ENCODE measurements around the gene SMIM31.

SMIM31 gene

DNA sequence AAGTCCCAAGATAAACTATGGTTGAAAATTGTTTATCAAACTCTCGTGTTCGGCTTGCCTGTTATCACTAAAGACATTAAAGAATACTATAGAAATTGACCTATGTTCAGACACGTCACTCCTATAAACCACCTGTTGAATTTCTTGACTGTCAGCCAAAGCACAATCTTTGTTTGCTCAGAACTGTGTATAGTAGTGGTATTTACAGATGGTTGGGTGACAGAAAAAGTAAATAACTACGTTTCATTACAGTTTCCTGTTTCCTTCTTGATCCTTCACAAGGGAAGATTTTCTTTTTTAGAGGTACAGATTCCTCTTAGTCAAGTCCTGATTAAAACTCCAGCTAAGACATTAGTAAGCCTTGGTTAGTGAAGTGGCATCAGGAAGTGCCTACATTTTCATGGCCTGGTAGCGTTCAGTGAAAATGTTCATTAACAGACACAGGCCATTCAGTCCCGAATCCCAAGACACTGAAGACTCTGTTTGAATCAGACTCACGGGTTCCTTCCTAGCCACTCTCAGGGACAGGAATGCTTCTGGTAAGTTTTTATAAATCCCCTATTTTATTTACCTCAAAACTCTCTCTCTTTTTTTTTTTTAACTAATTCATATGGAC is at the start of gene SMIM31:
SMIM31 (plus strand) TSS at position 259 of the 616 bp plus-strand sequence. CDS start 16,313 bp downstream, outside the sequence.
- no peak for DNase-seq

GRCh38 chr4:164706675-164707074 is 47.3 kb upstream of the SMIM31 start:
- DNase-seq = no peak

- DNase-seq = peak in 3 of 58 donors; percentile 2 to 5 (median 2)
Observed at GRCh38 chr4:164716901-164717300, 37.0 kb upstream of the SMIM31 start.

GRCh38 chr4:164718827-164719226 is 35.1 kb upstream of the SMIM31 start:
- DNase-seq = no peak

GRCh38 chr4:164725066-164725465 is 28.9 kb upstream of the SMIM31 start:
- DNase-seq = no peak

GRCh38 chr4:164730705-164731393 is 23.1 kb upstream of the SMIM31 start:
- DNase-seq = no peak

GRCh38 chr4:164731827-164732474 is 22.0 kb upstream of the SMIM31 start:
- peak in 48 of 58 donors; percentile 1 to 74 (median 17) for DNase-seq

DNA sequence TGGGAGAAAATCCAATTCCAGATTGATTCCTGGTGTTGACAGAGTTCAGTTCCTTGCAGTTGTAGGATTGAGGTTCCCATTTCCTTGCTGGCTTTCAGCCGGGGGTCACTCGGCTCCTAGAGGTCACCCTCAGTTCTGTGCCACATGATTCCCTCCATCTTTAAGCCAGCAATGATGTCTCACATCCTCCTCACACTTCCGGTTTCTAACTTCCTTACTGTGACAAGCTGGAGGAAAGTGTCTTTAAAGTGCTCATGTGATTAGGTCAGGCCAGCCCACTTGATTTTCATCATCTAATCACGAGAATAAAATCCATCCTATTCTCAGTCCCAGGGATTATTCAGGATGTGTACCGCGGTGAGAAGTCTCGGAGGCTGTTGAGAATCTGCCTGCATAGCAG is 19.4 kb upstream of the SMIM31 start:
- no peak for DNase-seq

GRCh38 chr4:164748375-164748774 is 5.6 kb upstream of the SMIM31 start:
- DNase-seq = no peak

- no peak for DNase-seq
Observed at GRCh38 chr4:164755432-164755831, 1.5 kb downstream of the SMIM31 start.

- DNase-seq = no peak
Observed at GRCh38 chr4:164756686-164757085, 2.8 kb downstream of the SMIM31 start.

DNA sequence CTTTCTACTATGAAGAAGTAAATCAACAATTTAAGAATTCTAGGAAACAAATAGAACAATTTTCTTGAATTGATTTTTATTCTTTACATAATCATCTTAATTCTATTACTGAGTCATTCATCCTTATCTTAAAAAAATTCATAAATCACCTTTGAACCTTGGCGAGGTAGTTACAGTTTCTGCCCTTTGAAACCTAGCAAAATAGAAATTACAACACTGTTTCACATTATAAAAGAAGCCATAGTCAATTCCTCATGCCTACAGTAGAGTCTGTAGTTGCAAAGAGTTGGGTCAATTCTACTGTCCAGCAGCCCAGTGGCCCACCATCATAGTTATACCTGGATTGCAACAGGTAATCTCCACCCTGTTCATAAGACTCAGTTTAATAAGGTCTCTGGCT is 7.3 kb downstream of the SMIM31 start:
- no peak for DNase-seq

DNA sequence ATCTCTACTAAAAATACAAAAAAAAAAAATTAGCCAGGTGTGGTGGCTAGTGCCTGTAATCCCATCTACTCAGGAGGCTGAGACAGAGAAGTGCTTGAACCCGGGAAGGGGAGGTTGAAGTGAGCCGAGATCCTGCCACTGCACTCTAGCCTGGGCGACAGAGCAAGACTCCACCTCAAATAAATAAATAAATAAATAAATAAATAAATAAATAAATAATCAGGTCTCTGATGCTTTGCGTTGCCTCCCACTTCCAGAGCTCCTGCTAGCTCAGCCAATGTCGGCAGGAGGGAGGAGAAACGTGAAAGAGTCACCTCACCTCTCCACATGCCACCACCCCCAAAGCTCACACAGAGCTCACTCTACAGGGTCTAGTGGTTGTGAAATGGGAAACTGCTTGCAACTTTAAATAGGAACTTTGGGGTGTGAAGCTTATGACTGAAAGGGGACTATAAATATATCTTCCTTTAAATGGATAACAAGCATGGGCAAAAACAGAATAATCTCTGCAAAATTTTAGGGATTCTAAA is 7.9 kb downstream of the SMIM31 start:
- no peak for DNase-seq

GRCh38 chr4:164765096-164765495 is 11.2 kb downstream of the SMIM31 start:
- DNase-seq = no peak

GRCh38 chr4:164765833-164766232 is 11.9 kb downstream of the SMIM31 start:
- DNase-seq = no peak

DNA sequence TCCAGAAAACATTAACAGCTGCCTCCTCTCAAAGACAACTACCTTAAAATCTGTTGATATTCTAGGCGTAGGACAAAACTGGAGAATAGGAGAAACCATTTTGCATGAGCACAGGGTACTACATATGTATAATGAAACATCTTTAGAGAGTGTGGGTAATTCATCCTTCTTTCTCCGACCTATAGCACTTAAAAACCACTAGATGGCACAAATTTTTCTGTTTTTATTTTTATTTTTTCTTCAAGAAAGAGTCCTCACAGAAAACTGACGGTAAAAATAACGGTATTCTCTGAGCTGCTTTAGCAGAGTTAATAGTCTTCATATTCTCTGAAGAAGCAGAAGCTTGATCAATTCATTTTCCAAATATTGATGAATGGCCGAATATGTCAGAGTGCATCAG is 14.6 kb downstream of the SMIM31 start:
- DNase-seq = no peak

DNA sequence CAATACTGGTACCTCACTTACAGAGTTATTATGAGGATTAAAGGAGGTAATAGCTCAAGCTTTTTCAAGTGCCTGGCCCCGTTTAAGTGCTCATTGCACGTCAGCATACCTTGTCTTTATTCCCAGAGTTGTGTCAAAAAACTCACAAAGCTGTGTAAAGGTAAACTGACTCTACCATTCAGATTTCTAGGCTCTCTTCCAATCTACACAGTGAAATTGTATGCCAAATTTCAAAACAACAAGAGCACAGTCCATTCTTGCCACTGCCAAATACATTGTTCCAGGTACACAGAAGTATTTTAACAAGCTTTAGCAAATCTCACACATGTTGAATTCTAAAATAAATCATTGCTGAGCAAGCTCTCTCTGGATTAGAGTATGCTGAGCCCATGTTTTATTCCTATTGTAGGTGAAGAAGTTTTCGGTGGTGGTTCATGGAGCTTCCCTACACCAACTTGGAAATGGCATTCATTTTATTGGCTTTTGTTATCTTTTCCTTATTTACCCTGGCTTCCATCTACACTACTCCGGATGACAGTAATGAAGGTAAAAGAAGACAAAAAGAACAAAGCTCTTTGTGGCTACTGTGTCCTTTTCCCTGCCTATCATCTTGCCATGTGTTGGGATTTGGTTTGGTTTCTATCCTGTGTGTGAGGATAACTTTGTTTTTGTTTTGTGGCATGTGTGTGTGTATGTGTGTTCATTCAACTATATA is 16.2 kb downstream of the SMIM31 start:
- DNase-seq = no peak

- DNase-seq = no peak
Observed at GRCh38 chr4:164771088-164771487, 17.2 kb downstream of the SMIM31 start.

DNA sequence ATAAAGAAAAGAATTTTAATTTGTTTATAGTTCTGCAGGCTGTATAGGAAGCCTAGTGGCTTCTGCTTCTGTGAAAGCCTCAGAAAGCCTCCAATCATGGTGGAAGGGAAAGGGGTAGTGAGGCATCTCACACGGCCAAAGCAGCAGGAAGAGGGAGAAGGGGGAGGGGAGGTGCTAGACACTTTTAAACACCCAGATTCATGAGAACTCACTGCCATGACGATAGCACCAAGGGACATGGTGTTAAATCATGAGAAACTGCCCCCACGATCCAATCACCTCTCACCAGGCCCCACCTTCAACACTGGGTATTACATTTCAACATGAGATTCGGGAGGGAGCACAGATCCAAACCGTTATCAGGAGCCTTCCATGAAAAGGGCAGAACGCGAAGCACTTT is 18.1 kb downstream of the SMIM31 start:
- no peak for DNase-seq

- no peak for DNase-seq
Observed at GRCh38 chr4:164779080-164779479, 25.1 kb downstream of the SMIM31 start.

DNA sequence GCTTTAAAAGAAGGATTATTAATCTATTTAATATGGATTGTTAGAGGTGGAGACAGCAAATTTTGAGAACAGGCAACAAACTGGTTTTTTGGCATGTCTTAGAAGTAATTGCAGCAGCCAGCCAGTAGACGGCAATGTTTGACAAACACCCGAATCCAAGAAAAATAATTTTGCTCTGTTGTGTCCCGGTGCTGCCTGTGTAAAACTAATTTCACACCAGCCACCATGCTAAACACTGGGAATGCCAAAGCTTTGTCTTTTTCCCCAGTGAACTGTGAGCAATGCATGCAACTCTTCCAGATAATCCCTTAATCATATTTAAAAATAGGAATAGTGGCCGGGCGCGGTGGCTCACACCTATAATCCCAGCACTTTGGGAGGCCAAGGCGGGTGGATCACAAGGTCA is 25.9 kb downstream of the SMIM31 start:
- peak in 22 of 58 donors; percentile 0 to 30 (median 8) for DNase-seq

- no peak for DNase-seq
Observed at GRCh38 chr4:164780839-164781238, 26.9 kb downstream of the SMIM31 start.

All from anterior cingulate cortex (tissue), 58 donors.